Esophagus squamous epithelium (tissue), 4 donors: ENCODE data around the gene ZBTB46.

Experiments
- POLR2A ChIP-seq, 4 donors: fragments of 450-650 bp; IDR thresholded peaks; one replicate each; pipeline ENCODE4 v1.6.1; 2017; ENCODE audit warnings: antibody characterized with exemption in 4 of 4, mild to moderate bottlenecking in 4 of 4, moderate library complexity in 3 of 4
- TF ChIP-seq, protein P1 (sequence below), 6 experiments: fragments of 450-650 bp in 4 of 6; fragments of 200-600 bp in 2 of 6; sonication (generic) in 2 of 6; IDR thresholded peaks; one replicate each; pipeline ENCODE4 v1.5.1; 2016 to 2019; ENCODE audit warnings: antibody characterized with exemption in 6 of 6, mild to moderate bottlenecking in 4 of 6, moderate library complexity in 4 of 6

DNA sequence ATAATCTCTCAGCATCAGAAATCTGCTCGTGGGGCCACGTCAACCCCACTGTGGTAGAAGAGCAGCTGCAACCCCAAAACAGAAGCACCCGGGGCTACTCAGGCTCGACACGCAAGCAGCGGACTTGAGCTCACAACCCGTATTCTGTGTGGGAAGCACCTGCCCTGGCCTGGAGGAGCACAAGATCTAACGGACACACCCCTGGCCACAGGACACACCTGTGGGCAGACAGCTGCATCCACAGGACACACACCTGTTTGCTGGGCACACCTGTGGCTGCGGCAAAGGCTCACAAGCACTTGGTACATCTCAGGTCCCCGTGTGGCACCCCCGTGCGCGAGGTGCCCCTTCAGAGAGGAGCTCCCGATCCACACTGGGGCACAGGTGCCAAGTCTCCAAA is 36.5 kb downstream of the ZBTB46 start:
- TF ChIP-seq, protein P1, sequence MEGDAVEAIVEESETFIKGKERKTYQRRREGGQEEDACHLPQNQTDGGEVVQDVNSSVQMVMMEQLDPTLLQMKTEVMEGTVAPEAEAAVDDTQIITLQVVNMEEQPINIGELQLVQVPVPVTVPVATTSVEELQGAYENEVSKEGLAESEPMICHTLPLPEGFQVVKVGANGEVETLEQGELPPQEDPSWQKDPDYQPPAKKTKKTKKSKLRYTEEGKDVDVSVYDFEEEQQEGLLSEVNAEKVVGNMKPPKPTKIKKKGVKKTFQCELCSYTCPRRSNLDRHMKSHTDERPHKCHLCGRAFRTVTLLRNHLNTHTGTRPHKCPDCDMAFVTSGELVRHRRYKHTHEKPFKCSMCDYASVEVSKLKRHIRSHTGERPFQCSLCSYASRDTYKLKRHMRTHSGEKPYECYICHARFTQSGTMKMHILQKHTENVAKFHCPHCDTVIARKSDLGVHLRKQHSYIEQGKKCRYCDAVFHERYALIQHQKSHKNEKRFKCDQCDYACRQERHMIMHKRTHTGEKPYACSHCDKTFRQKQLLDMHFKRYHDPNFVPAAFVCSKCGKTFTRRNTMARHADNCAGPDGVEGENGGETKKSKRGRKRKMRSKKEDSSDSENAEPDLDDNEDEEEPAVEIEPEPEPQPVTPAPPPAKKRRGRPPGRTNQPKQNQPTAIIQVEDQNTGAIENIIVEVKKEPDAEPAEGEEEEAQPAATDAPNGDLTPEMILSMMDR (IDR thresholded peaks at IDR 0.05): no peak
- TF ChIP-seq POLR2A (IDR thresholded peaks at IDR 0.05): no peak
